LNCAP (cell line): Measurements from ENCODE around the gene ENTPD2.
A peak's percentile ranks its signal among the peaks of the same experiment; 100 is the strongest.

Experiments used
- CTCF ChIP-seq: fragments of 450-650 bp; IDR thresholded peaks from 2 replicates; pipeline ENCODE4 v1.5.1; 2017; ENCODE audit warnings: mild to moderate bottlenecking

Gene ENTPD2

GRCh38 chr9:137035937-137036336 is 17.9 kb downstream of the ENTPD2 start:
- TF ChIP-seq CTCF: no peak

GRCh38 chr9:137035507-137035834 is 18.4 kb downstream of the ENTPD2 start:
- peak; percentile 52 for TF ChIP-seq CTCF

GRCh38 chr9:137034709-137035506 is 19.0 kb downstream of the ENTPD2 start:
- peak; percentile 92 for TF ChIP-seq CTCF

GRCh38 chr9:137034039-137034708 is 19.7 kb downstream of the ENTPD2 start:
- no peak for TF ChIP-seq CTCF

- TF ChIP-seq CTCF: no peak
Measured at GRCh38 chr9:137032858-137033257, 21.0 kb downstream of the ENTPD2 start.

GRCh38 chr9:137031904-137032640 is 21.8 kb downstream of the ENTPD2 start, which contains the start of gene FUT7:
Gene FUT7 (minus strand): TSS chr9:137032088. CDS start chr9:137031991, 97 bp downstream.
- TF ChIP-seq CTCF: no peak

GRCh38 chr9:137030538-137031527 is 23.0 kb downstream of the ENTPD2 start:
- no peak for TF ChIP-seq CTCF
